GM10266 (cell line): ENCODE measurements around the gene MCTP1.

ENCODE experiments used
- DNase-seq: peaks from one replicate; pipeline ENCODE4 v3.0.0; 2012; ENCODE audit errors: extremely low spot score
- CTCF ChIP-seq: IDR thresholded peaks from 2 replicates; pipeline ENCODE4 v1.5.1; 2012; ENCODE audit warnings: mild to moderate bottlenecking, low read depth; ENCODE audit not compliant: control insufficient read depth, insufficient read depth; ENCODE audit errors: missing control alignments

Gene MCTP1

DNA sequence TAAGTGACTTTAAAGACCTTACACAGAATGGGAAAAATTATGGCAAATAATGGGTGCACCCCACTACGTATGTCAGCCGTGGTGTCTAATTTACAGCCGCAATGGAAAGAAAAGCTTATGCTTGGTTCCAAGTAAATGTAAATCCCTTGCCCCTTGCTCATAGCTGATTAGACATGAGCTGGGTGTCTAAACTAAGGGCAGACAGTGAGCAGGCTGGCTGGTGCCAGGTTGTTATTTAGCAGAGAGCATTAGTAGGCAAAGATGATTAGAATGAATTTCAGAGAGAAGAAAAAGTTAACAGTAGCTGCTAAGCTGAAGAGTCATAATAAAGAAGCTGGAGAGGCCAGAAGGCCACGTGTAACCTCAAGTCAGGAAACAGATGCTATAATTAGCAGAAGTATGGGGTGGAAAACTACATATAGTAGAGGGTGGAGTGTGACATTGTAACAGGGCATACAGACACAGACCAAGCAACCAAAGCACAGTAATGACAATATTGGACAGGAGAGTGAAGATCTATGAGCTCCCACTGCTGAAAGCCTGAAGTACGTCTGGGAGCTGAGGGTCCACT lies 257.7 kb downstream of the MCTP1 start:
- no peak for DNase-seq
- TF ChIP-seq CTCF = no peak

- no peak for DNase-seq
- TF ChIP-seq CTCF = no peak
Measured at GRCh38 chr5:95026718-95027117, 258.2 kb downstream of the MCTP1 start.

DNA sequence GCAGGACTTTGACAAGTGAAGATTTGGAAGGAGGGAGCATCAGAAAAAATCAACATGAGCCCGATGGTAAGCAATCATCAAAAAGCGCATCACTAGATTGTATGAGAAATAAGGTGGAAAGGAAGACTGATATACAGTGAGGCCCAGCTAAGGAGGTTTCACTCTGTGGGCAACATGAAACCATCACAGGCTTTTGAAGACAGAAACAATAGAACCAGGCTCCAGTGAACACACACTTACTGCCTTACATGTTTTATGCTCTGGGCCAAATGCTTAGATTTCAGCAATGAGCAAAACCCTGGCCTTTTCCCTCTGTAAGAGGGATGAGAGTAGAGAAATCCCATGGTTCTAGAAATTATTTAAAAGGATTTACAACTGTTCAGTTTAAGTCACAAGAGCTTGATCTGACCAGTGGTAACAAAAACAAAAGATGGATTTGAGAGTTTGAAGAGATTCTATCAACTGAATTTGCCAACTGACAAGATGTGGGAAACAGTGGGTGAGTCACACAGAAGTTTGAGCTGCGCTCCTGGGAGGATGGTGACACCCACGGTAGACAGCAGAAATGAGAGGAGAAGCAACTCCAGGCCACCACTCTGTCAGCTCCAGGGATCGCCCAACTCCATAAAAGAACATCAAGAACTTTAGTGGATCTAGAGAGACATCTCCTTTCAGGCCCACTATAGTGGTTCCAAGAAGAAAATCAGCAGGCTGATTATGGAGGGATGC lies 261.8 kb downstream of the MCTP1 start:
- TF ChIP-seq CTCF = no peak
- no peak for DNase-seq

DNA sequence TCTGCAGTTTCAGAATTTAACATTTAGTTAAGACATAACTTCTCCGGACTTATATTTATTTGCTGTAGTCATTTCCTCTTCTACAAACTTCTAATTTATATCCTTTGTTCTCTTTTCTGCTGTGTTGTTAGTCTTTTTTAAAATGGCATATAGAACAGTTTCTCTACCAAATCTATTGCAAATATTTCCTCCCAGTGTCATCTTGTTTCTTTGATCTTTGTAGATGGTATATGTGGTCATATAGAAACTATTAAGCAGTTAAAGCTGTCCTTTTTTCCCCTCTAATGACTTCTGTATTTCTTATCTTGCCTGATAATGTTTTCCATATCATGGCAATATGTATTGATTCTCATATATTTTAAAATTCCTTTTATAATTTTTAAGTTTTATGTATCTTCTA lies 264.5 kb downstream of the MCTP1 start:
- DNase-seq = no peak
- TF ChIP-seq CTCF = no peak

DNA sequence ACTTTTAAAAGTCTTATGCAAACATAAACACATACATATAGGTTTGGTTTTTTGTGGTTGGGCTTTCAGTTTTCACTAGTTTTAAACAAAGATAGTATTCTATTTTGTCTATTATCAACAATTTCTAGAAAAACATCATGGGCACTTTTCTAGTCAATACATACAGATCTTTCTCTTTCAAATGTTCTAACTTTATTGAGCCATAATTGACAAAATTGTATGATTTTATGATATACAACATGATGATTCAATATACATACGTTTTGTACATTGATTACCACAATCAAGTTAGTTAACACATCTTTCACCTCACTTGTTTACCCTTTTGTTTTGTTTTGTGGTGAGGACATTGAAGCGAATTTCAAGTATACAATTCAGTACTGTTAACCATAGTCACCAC lies 265.9 kb downstream of the MCTP1 start:
- no peak for DNase-seq
- TF ChIP-seq CTCF = no peak

GRCh38 chr5:95018511-95018910 lies 266.4 kb downstream of the MCTP1 start:
- DNase-seq = no peak
- TF ChIP-seq CTCF = no peak

- TF ChIP-seq CTCF = no peak
- no peak for DNase-seq
Measured at GRCh38 chr5:95009812-95010211, 275.1 kb downstream of the MCTP1 start.
